Breast epithelium (tissue), 3 donors: Measurements from ENCODE around the gene KDM3B.

Experiments
- POLR2A ChIP-seq: fragments of 450-650 bp; IDR thresholded peaks from one replicate; pipeline ENCODE4 v1.6.1; 2016; ENCODE audit warnings: antibody characterized with exemption, mild to moderate bottlenecking, moderate library complexity
- POLR2AphosphoS5 ChIP-seq, 3 donors: sonication (generic); formaldehyde crosslinking; IDR thresholded peaks; one replicate each; pipeline ENCODE4 v1.6.1; 2017; ENCODE audit warnings: antibody characterized with exemption in 3 of 3
- TF ChIP-seq, protein P1 (sequence below), 3 donors: fragments of 450-650 bp; IDR thresholded peaks; one replicate each; pipeline ENCODE4 v1.5.1; 2016 to 2017; ENCODE audit warnings: antibody characterized with exemption in 3 of 3, mild to moderate bottlenecking in 3 of 3, moderate library complexity in 3 of 3

DNA sequence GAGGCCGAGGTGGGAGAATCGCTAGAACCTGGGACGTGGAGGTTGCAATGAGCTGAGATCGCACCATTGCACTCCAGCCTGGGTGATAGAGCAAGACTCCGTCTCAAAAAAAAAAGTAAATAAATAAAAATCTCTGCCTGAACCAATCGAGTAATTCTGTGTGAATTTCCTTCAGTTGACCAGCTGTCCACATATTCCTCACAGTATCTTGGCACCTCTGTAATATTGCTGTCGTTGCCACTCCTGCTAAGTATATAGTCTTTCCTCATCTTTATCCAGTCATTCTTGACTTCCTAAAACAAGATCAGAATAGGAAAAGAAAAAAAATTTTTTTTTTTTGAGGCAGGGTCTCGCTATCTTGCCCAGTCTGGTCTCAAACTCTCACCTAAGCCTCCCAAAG lies 29.9 kb downstream of the KDM3B start:
- no peak for TF ChIP-seq POLR2A
- TF ChIP-seq, protein P1, sequence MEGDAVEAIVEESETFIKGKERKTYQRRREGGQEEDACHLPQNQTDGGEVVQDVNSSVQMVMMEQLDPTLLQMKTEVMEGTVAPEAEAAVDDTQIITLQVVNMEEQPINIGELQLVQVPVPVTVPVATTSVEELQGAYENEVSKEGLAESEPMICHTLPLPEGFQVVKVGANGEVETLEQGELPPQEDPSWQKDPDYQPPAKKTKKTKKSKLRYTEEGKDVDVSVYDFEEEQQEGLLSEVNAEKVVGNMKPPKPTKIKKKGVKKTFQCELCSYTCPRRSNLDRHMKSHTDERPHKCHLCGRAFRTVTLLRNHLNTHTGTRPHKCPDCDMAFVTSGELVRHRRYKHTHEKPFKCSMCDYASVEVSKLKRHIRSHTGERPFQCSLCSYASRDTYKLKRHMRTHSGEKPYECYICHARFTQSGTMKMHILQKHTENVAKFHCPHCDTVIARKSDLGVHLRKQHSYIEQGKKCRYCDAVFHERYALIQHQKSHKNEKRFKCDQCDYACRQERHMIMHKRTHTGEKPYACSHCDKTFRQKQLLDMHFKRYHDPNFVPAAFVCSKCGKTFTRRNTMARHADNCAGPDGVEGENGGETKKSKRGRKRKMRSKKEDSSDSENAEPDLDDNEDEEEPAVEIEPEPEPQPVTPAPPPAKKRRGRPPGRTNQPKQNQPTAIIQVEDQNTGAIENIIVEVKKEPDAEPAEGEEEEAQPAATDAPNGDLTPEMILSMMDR (IDR thresholded peaks at IDR 0.05), result no peak
- TF ChIP-seq POLR2AphosphoS5 (IDR thresholded peaks at IDR 0.05), result no peak
